HG03064 (cell line): ENCODE measurements around the gene DOLPP1.

Source experiments
- ATAC-seq: cut with Tn5 transposase; IDR thresholded peaks from one replicate; pipeline ENCODE4 v1.9.1; 2021; ENCODE audit warnings: low read depth; ENCODE audit not compliant: unreplicated experiment

Gene DOLPP1

GRCh38 chr9:129136446-129137035, 55.6 kb downstream of the DOLPP1 start:
- ATAC-seq, result no peak

GRCh38 chr9:129137292-129138143, 56.6 kb downstream of the DOLPP1 start:
- no peak for ATAC-seq

- ATAC-seq, result no peak
These were observed 57.2 kb downstream of the DOLPP1 start for GRCh38 chr9:129138144-129138462.

- ATAC-seq, result no peak
These were observed 57.7 kb downstream of the DOLPP1 start for GRCh38 chr9:129138476-129139232.

- ATAC-seq, result peak; percentile 11
These were observed 58.5 kb downstream of the DOLPP1 start for GRCh38 chr9:129139233-129139992.

GRCh38 chr9:129139993-129140396, 59.1 kb downstream of the DOLPP1 start:
- ATAC-seq, result peak; percentile 47
